OCI-LY3 (cell line): ENCODE results near the gene DCC.

Experiments used
- H2AFZ ChIP-seq: fragments of 200-600, 300-600 bp; shearing (Covaris generic); 2 replicates; pipeline ENCODE4 v1.6.0; 2014; ENCODE audit warnings: antibody characterized with exemption, low read depth, low read length
- H3K27ac ChIP-seq: fragments of 200-600, 300-600 bp; sonication (generic); 2 replicates; pipeline ENCODE4 v1.5.1; 2014; ENCODE audit warnings: mild to moderate bottlenecking, low read length, moderate library complexity, mixed read lengths
- H3K27me3 ChIP-seq: fragments of 200-600, 300-600 bp; sonication (generic); 2 replicates; pipeline ENCODE4 v1.6.1; 2014; ENCODE audit warnings: low read depth, low read length, mixed read lengths
- H3K36me3 ChIP-seq: fragments of 200-600, 300-600 bp; sonication (generic); replicated peaks from 2 replicates; pipeline ENCODE3; 2014; ENCODE audit warnings: low read depth, low read length, mixed read lengths
- H3K4me1 ChIP-seq: fragments of 300-600, 200-600 bp; sonication (generic); 2 replicates; pipeline ENCODE4 v1.6.1; 2014; ENCODE audit warnings: low read length, mixed read lengths
- H3K4me2 ChIP-seq: fragments of 200-600, 300-600 bp; sonication (generic); 2 replicates; pipeline ENCODE4 v1.6.1; 2014; ENCODE audit warnings: low read length, mixed read lengths
- H3K4me3 ChIP-seq: fragments of 300-600, 200-600 bp; sonication (generic); 2 replicates; pipeline ENCODE4 v1.5.1; 2014; ENCODE audit warnings: antibody characterized with exemption, mild to moderate bottlenecking, low read length, moderate library complexity
- H3K79me2 ChIP-seq: fragments of 300-600, 200-600 bp; shearing (Covaris generic); 2 replicates; pipeline ENCODE4 v1.6.1; 2014; ENCODE audit warnings: mild to moderate bottlenecking, low read length, mixed read lengths
- H3K9ac ChIP-seq: fragments of 300-600, 200-600 bp; shearing (Covaris generic); 2 replicates; pipeline ENCODE4 v1.6.0; 2014; ENCODE audit warnings: mild to moderate bottlenecking, low read length, moderate library complexity
- H3K9me3 ChIP-seq: fragments of 200-600, 300-600 bp; shearing (Covaris generic); 2 replicates; pipeline ENCODE4 v1.6.1; 2014; ENCODE audit warnings: low read length, mixed read lengths; ENCODE audit not compliant: insufficient read depth
- H4K20me1 ChIP-seq: fragments of 200-600, 300-600 bp; sonication (generic); 2 replicates; pipeline ENCODE4 v1.6.1; 2016; ENCODE audit warnings: low read length, mixed read lengths; ENCODE audit not compliant: insufficient read depth
- EZH2phosphoT487 ChIP-seq: fragments of 200-600 bp; shearing (Covaris generic); IDR thresholded peaks from 2 replicates; pipeline ENCODE4 v1.6.1; 2018; ENCODE audit warnings: antibody characterized with exemption, mixed run types, low read depth
- TF ChIP-seq, protein P1 (sequence below): fragments of 200-600, 300-600 bp; sonication (generic); IDR thresholded peaks from 2 replicates; pipeline ENCODE4 v1.5.1; 2014; ENCODE audit warnings: antibody characterized with exemption, low read length, low read depth

The DCC gene

GRCh38 chr18:52325997-52326396 is 14.0 kb upstream of the DCC start:
- Histone ChIP-seq H3K9me3 (no peaks in the 10 kb centered on the region), H4K20me1 (no peaks in the 10 kb centered on the region), H3K27me3 (no peaks in the 10 kb centered on the region), H3K4me3 (no peak overlapping the region), H3K36me3 (no peaks in the 10 kb centered on the region), H2AFZ (no peak overlapping the region), H3K4me2 (no peak overlapping the region), H3K4me1 (peaks cover 5% of the 10 kb centered on the region), H3K9ac (no peak overlapping the region), H3K79me2 (no peaks in the 10 kb centered on the region), H3K27ac (no peak overlapping the region)
- TF ChIP-seq, protein P1, sequence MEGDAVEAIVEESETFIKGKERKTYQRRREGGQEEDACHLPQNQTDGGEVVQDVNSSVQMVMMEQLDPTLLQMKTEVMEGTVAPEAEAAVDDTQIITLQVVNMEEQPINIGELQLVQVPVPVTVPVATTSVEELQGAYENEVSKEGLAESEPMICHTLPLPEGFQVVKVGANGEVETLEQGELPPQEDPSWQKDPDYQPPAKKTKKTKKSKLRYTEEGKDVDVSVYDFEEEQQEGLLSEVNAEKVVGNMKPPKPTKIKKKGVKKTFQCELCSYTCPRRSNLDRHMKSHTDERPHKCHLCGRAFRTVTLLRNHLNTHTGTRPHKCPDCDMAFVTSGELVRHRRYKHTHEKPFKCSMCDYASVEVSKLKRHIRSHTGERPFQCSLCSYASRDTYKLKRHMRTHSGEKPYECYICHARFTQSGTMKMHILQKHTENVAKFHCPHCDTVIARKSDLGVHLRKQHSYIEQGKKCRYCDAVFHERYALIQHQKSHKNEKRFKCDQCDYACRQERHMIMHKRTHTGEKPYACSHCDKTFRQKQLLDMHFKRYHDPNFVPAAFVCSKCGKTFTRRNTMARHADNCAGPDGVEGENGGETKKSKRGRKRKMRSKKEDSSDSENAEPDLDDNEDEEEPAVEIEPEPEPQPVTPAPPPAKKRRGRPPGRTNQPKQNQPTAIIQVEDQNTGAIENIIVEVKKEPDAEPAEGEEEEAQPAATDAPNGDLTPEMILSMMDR = no peak
- no peak for TF ChIP-seq EZH2phosphoT487

- Histone ChIP-seq H3K79me2 (no peaks in the 10 kb centered on the region), H3K4me2 (no peak overlapping the region), H3K4me3 (no peak overlapping the region), H3K4me1 (peaks cover 13% of the 10 kb centered on the region), H3K27me3 (peaks cover 8% of the 10 kb centered on the region; the same call in 1 of the 2 replicates), H3K36me3 (no peaks in the 10 kb centered on the region), H2AFZ (no peak overlapping the region), H3K9me3 (no peaks in the 10 kb centered on the region), H3K9ac (no peak overlapping the region), H4K20me1 (no peaks in the 10 kb centered on the region), H3K27ac (no peak overlapping the region)
- TF ChIP-seq EZH2phosphoT487 = no peak
- TF ChIP-seq, protein P1 = no peak
These were observed 6.1 kb upstream of the DCC start for GRCh38 chr18:52333860-52334259.

DNA sequence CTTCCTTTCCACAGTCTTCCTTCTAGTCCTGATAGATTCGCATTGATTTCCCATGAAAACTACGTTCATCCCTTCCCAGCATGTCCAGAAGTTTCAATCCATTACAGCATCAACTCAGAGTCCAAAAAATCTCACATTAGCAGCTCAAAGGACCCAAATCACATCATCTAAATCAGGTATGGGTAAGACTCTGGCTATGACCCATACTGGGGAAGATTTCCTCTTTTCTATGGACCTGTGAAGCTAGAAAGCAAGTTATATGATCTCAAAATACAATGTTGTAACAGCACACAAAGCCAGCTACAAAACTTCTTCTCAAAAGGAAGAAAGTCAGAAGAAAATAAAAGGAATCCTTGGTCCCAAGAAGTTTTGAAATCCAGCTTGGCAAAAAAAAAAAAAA is 5.7 kb upstream of the DCC start:
- H3K4me2 ChIP-seq = no peak overlapping the region

GRCh38 chr18:52334896-52335295 is 5.1 kb upstream of the DCC start:
- Histone ChIP-seq H3K9me3 (no peaks in the 10 kb centered on the region), H3K9ac (no peak overlapping the region), H3K4me2 (no peak overlapping the region), H3K27ac (no peak overlapping the region), H4K20me1 (no peaks in the 10 kb centered on the region), H3K4me1 (peaks cover 12% of the 10 kb centered on the region), H2AFZ (no peak overlapping the region), H3K36me3 (no peaks in the 10 kb centered on the region), H3K27me3 (peaks cover 11% of the 10 kb centered on the region; the same call in 1 of the 2 replicates), H3K4me3 (no peak overlapping the region), H3K79me2 (no peaks in the 10 kb centered on the region)
- TF ChIP-seq, protein P1 = no peak
- no peak for TF ChIP-seq EZH2phosphoT487

More for the DNA sequence above, 5.7 kb upstream of the DCC start:
- no peak overlapping the region for H2AFZ ChIP-seq
- peaks cover 11% of the 10 kb centered on the region; the same call in 1 of the 2 replicates for H3K27me3 ChIP-seq
- H3K9ac ChIP-seq = no peak overlapping the region
- H3K4me3 ChIP-seq = no peak overlapping the region
- H3K79me2 ChIP-seq = no peaks in the 10 kb centered on the region
- H3K36me3 ChIP-seq = no peaks in the 10 kb centered on the region
- H3K9me3 ChIP-seq = no peaks in the 10 kb centered on the region
- TF ChIP-seq EZH2phosphoT487 = no peak
- TF ChIP-seq, protein P1 = no peak
- peaks cover 13% of the 10 kb centered on the region for H3K4me1 ChIP-seq
- H4K20me1 ChIP-seq = no peaks in the 10 kb centered on the region
- no peak overlapping the region for H3K27ac ChIP-seq
